ENCODE measurements around the gene TMEM11. TPM values are rescaled to one million over a fixed set of nuclear protein-coding genes. Genes with fewer than 3 reads are reported as not detected.

The TMEM11 gene
- total RNA-seq, 1 experiment from 2014 or later: 23.4 TPM

DNA sequence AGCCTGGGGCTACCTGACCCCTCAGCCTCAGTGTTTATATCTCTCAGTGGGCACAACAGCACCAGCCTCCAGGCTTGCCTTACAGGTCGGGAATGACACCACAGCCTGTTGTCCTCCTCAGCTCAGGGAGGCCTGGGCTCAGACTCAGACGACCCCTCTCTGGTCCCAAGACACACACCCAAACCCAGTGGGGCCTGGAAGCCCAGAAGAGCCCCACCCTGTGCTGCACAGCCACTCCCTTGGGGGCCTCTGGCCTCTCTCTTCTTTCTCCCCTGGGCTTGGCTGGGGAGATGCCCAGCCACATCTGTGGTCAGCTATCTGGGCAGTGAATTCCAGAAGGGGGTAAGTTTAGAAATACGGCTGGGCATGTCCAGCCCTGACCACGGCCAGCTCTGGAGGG lies 36.9 kb upstream of the TMEM11 start:
- CTCF ChIA-PET: no interaction called here
- intact Hi-C loops (cut with micrococcal nuclease; ENCODE audit: unreplicated experiment): no loop called here
- no TSS peak for BruUV-seq (replicated peaks)

DNA sequence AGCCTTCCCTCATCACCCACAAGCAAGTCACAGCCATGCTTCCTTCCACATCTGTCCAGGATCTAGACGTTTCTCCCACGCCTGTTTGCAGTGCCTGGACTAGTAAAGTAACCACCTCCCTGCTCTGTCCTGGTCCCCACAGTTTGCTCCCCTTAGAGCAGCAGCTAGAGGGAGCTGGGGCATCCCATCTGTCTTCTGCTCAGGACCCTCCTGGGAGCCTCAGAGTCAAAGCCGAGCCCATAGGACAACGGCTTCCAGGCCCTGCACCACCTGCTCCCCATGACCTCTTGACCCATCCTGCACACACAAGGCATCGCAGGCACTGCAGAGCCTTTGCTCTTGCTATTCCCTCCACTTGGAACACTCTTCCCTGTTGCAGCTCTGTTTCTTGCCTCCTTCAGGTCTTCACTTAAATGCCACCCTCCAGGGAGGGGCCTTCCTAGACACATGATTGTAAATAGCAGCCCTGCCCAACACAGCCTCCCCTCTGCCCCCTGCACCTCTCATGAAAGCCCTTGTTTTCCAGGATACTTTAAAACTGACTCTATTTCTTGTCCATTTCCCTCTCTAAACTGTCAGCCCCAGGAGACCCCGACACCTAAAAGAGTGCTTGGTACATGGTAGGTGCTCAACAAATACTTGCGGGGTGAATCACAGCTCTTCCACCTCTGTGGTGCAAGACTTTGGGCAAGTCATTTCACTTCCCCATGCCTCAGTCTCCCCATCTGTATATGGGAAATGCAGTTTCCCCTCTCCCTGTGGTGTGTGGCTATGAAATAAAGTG lies 36.2 kb upstream of the TMEM11 start:
- ChIA-PET CTCF (no interaction called here), POLR2A (no interaction called here)
- no peak for DNase-seq (ENCODE audit: low read depth, low spot score)
- H3K27me3 ChIP-seq (ENCODE audit: control insufficient read depth, insufficient read depth, low read length): no peaks in the 10 kb centered on the region
- H3K27ac ChIP-seq (ENCODE audit: low read length): no peak overlapping the region
- ATAC-seq: no peak
- intact Hi-C loops (cut with micrococcal nuclease; ENCODE audit: unreplicated experiment) (no loop called here), in situ Hi-C loops (cut with HindIII; ENCODE audit: low pct_unique_long_range_greater_than_20kb, low sequenced_read_pairs) (no loop called here)
- no peaks in the 10 kb centered on the region for H3K9me3 ChIP-seq (ENCODE audit: control insufficient read depth, insufficient read depth, low read depth, low read length)
- H3K4me3 ChIP-seq (ENCODE audit: low read depth in 2 of 2, low read length in 2 of 2): no peak overlapping the region
- H3K4me1 ChIP-seq (ENCODE audit: control insufficient read depth, insufficient read depth, low read length): no peaks in the 10 kb centered on the region
- no peaks in the 10 kb centered on the region for H3K36me3 ChIP-seq (ENCODE audit: control insufficient read depth, insufficient read depth, low read length)
- BruUV-seq (replicated peaks): no TSS peak
- TF ChIP-seq, protein P1, sequence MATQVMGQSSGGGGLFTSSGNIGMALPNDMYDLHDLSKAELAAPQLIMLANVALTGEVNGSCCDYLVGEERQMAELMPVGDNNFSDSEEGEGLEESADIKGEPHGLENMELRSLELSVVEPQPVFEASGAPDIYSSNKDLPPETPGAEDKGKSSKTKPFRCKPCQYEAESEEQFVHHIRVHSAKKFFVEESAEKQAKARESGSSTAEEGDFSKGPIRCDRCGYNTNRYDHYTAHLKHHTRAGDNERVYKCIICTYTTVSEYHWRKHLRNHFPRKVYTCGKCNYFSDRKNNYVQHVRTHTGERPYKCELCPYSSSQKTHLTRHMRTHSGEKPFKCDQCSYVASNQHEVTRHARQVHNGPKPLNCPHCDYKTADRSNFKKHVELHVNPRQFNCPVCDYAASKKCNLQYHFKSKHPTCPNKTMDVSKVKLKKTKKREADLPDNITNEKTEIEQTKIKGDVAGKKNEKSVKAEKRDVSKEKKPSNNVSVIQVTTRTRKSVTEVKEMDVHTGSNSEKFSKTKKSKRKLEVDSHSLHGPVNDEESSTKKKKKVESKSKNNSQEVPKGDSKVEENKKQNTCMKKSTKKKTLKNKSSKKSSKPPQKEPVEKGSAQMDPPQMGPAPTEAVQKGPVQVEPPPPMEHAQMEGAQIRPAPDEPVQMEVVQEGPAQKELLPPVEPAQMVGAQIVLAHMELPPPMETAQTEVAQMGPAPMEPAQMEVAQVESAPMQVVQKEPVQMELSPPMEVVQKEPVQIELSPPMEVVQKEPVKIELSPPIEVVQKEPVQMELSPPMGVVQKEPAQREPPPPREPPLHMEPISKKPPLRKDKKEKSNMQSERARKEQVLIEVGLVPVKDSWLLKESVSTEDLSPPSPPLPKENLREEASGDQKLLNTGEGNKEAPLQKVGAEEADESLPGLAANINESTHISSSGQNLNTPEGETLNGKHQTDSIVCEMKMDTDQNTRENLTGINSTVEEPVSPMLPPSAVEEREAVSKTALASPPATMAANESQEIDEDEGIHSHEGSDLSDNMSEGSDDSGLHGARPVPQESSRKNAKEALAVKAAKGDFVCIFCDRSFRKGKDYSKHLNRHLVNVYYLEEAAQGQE (IDR thresholded peaks at IDR 0.05; ENCODE audit: insufficient read depth in 1 of 2, low read depth in 2 of 2, low read length in 1 of 2): no peak
- TF ChIP-seq SIN3A (IDR thresholded peaks at IDR 0.05; ENCODE audit: borderline replicate concordance, insufficient read depth, low read depth, low read length): no peak
- TF ChIP-seq, protein P2, sequence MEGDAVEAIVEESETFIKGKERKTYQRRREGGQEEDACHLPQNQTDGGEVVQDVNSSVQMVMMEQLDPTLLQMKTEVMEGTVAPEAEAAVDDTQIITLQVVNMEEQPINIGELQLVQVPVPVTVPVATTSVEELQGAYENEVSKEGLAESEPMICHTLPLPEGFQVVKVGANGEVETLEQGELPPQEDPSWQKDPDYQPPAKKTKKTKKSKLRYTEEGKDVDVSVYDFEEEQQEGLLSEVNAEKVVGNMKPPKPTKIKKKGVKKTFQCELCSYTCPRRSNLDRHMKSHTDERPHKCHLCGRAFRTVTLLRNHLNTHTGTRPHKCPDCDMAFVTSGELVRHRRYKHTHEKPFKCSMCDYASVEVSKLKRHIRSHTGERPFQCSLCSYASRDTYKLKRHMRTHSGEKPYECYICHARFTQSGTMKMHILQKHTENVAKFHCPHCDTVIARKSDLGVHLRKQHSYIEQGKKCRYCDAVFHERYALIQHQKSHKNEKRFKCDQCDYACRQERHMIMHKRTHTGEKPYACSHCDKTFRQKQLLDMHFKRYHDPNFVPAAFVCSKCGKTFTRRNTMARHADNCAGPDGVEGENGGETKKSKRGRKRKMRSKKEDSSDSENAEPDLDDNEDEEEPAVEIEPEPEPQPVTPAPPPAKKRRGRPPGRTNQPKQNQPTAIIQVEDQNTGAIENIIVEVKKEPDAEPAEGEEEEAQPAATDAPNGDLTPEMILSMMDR (IDR thresholded peaks at IDR 0.05): no peak
- no peak for TF ChIP-seq TCF7L2 (IDR thresholded peaks at IDR 0.05; ENCODE audit: low read depth, low read length)
- no peak for TF ChIP-seq POLR2AphosphoS5 (IDR thresholded peaks at IDR 0.05; ENCODE audit: low read depth, low read length)

More for the DNA sequence above, 36.9 kb upstream of the TMEM11 start:
- POLR2A ChIA-PET: no interaction called here
- no peaks in the 10 kb centered on the region for H3K27me3 ChIP-seq (ENCODE audit: control insufficient read depth, insufficient read depth, low read length)
- DNase-seq (ENCODE audit: low read depth, low spot score): no peak
- H3K36me3 ChIP-seq (ENCODE audit: control insufficient read depth, insufficient read depth, low read length): no peaks in the 10 kb centered on the region
- no peaks in the 10 kb centered on the region for H3K4me1 ChIP-seq (ENCODE audit: control insufficient read depth, insufficient read depth, low read length)
- TF ChIP-seq, protein P2 (IDR thresholded peaks at IDR 0.05): no peak
- TF ChIP-seq TCF7L2 (IDR thresholded peaks at IDR 0.05; ENCODE audit: low read depth, low read length): no peak
- TF ChIP-seq SIN3A (IDR thresholded peaks at IDR 0.05; ENCODE audit: borderline replicate concordance, insufficient read depth, low read depth, low read length): no peak
- TF ChIP-seq, protein P1 (IDR thresholded peaks at IDR 0.05; ENCODE audit: insufficient read depth in 1 of 2, low read depth in 2 of 2, low read length in 1 of 2): no peak
- no peak for TF ChIP-seq POLR2AphosphoS5 (IDR thresholded peaks at IDR 0.05; ENCODE audit: low read depth, low read length)
- in situ Hi-C loops (cut with HindIII; ENCODE audit: low pct_unique_long_range_greater_than_20kb, low sequenced_read_pairs): no loop called here
- no peaks in the 10 kb centered on the region for H3K9me3 ChIP-seq (ENCODE audit: control insufficient read depth, insufficient read depth, low read depth, low read length)
- no peak overlapping the region for H3K4me3 ChIP-seq (ENCODE audit: low read depth in 2 of 2, low read length in 2 of 2)
- no peak overlapping the region for H3K27ac ChIP-seq (ENCODE audit: low read length)
- ATAC-seq: no peak
